Neural crest cell (in vitro differentiated cells): ENCODE measurements around the gene COL19A1. TPM values are rescaled to one million over a fixed set of nuclear protein-coding genes. Genes with fewer than 3 reads are reported as not detected.

Experiments
- DNase-seq: peaks from one replicate; pipeline ENCODE4 v3.0.0; 2021; ENCODE audit warnings: low read depth, mixed read lengths, low spot score
- H3K27ac Mint-ChIP-seq: one replicate; pipeline ENCODE4 v1.8.0; 2021; ENCODE audit warnings: mild to moderate bottlenecking, mixed read lengths; ENCODE audit not compliant: unreplicated experiment
- H3K27me3 Mint-ChIP-seq: 2 replicates; pipeline ENCODE4 v1.8.0; 2021; ENCODE audit warnings: low read depth, mild to moderate bottlenecking, mixed read lengths
- H3K36me3 Mint-ChIP-seq: 2 replicates; pipeline ENCODE4 v1.8.0; 2021; ENCODE audit warnings: low read depth, mild to moderate bottlenecking, mixed read lengths
- H3K4me1 Mint-ChIP-seq: 2 replicates; pipeline ENCODE4 v1.8.0; 2021; ENCODE audit warnings: mixed read lengths
- H3K4me3 Mint-ChIP-seq: one replicate; pipeline ENCODE4 v1.8.0; 2021; ENCODE audit warnings: mild to moderate bottlenecking, mixed read lengths
- H3K9me3 Mint-ChIP-seq: 2 replicates; pipeline ENCODE4 v1.8.0; 2021; ENCODE audit warnings: mixed read lengths
- total RNA-seq: library from RNA; stranded (reverse); gene quantifications from 2 replicates; pipeline ENCODE4 v1.2.1, GENCODE V29; 2021
- TF ChIP-seq, protein P1 (sequence below): fragments of 200-600 bp; sonication (generic); conservative IDR thresholded peaks from 2 replicates; pipeline ENCODE4 v1.5.0; 2021; ENCODE audit warnings: antibody characterized with exemption, mild to moderate bottlenecking

Gene COL19A1
- total RNA-seq, 1 donor from 2014 or later, result 0.09 TPM

DNA sequence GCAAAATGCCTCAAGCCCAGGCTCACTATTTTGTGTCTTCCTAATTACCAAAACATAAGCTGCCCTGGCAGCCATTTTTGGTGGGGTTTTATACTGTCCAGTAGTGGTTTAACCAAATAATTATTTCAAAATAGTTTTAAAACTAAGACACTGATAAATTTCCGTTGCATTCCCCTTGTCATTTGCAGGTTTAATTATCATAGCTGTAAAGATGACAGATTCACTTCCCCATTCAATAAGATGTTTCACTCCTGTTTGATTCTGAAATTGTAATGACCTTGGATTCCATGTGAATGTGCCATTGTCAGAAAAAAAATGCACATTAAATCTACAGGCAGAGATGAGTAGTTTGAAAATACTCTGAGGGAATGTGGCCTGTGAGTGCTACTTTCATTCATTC is 264.5 kb downstream of the COL19A1 start:
- no peaks in the 10 kb centered on the region for H3K36me3 Mint-ChIP-seq
- no peak for DNase-seq

DNA sequence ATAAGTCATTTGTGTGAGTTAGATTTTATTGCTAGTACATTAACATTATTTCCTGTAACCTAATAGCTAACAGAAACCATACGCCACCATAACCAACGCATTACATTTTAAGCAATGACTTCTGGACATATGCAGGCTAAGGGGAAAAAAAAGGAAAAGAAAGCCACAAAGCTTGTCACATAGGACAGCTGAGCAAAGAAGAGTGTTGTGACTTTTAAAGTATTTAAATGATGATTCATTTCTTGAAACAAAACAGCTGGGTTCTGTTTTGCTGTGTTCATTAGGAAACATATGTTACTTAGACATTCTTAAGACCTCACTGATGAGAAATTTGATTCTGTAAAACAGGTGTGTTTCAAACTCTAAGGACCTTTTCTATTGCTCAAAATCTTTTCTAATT is 265.2 kb downstream of the COL19A1 start:
- Mint-ChIP-seq H3K4me3 (no peak overlapping the region), H3K36me3 (no peaks in the 10 kb centered on the region), H3K9me3 (no peaks in the 10 kb centered on the region), H3K4me1 (no peaks in the 10 kb centered on the region), H3K27me3 (no peaks in the 10 kb centered on the region), H3K27ac (no peak overlapping the region)
- TF ChIP-seq, protein P1, sequence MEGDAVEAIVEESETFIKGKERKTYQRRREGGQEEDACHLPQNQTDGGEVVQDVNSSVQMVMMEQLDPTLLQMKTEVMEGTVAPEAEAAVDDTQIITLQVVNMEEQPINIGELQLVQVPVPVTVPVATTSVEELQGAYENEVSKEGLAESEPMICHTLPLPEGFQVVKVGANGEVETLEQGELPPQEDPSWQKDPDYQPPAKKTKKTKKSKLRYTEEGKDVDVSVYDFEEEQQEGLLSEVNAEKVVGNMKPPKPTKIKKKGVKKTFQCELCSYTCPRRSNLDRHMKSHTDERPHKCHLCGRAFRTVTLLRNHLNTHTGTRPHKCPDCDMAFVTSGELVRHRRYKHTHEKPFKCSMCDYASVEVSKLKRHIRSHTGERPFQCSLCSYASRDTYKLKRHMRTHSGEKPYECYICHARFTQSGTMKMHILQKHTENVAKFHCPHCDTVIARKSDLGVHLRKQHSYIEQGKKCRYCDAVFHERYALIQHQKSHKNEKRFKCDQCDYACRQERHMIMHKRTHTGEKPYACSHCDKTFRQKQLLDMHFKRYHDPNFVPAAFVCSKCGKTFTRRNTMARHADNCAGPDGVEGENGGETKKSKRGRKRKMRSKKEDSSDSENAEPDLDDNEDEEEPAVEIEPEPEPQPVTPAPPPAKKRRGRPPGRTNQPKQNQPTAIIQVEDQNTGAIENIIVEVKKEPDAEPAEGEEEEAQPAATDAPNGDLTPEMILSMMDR, result no peak
- DNase-seq, result no peak

More for the DNA sequence above, 264.5 kb downstream of the COL19A1 start:
- Mint-ChIP-seq H3K27me3 (no peaks in the 10 kb centered on the region), H3K4me1 (no peaks in the 10 kb centered on the region), H3K4me3 (no peak overlapping the region), H3K27ac (no peak overlapping the region), H3K9me3 (no peaks in the 10 kb centered on the region)
- TF ChIP-seq, protein P1, result no peak

DNA sequence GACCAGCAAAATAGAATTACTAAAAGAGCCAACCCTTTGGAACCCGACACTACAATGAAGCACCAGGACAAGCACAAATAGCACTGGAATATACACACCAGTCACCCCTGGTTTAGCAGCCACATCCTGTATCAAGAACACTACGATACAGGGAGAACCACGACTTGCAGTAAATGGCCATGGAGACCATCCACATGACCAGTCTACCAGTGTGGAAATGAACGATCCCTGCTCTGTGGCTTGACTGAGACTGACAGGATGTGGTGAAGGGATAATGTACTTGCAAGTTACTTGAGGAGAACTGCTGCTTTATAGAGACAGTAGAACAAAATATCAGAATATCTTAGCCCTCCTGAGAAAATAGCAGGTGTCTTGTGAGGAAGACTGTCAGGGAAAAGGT is 266.9 kb downstream of the COL19A1 start:
- H3K27me3 Mint-ChIP-seq, result no peaks in the 10 kb centered on the region
- DNase-seq, result no peak
- H3K4me3 Mint-ChIP-seq, result no peak overlapping the region
- no peak overlapping the region for H3K27ac Mint-ChIP-seq
- H3K4me1 Mint-ChIP-seq, result peaks cover 12% of the 10 kb centered on the region
- H3K36me3 Mint-ChIP-seq, result no peaks in the 10 kb centered on the region
- TF ChIP-seq, protein P1, result no peak
- no peaks in the 10 kb centered on the region for H3K9me3 Mint-ChIP-seq

DNA sequence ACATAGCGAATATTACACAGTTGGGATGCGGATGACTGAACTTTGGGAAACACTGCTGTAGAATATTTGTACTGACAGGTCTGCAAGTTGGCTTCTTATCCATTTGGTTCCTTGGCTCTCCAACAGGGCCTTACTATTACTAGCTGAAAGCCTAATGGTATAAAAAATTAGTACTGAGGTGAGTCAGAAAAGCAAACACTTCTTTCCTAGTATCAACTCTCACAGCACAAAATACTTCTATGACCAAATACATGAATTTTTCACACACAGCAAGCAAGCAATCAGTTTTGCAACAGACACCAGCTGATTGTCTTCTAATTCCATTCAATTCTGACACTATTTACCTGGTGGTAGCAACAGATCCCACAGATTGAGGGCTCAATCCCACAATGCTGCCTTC is 268.2 kb downstream of the COL19A1 start:
- H3K9me3 Mint-ChIP-seq, result no peaks in the 10 kb centered on the region
- H3K27me3 Mint-ChIP-seq, result no peaks in the 10 kb centered on the region
- TF ChIP-seq, protein P1, result no peak
- DNase-seq, result no peak
- H3K27ac Mint-ChIP-seq, result no peak overlapping the region
- no peaks in the 10 kb centered on the region for H3K36me3 Mint-ChIP-seq
- H3K4me3 Mint-ChIP-seq, result no peak overlapping the region
- H3K4me1 Mint-ChIP-seq, result peaks cover 12% of the 10 kb centered on the region

DNA sequence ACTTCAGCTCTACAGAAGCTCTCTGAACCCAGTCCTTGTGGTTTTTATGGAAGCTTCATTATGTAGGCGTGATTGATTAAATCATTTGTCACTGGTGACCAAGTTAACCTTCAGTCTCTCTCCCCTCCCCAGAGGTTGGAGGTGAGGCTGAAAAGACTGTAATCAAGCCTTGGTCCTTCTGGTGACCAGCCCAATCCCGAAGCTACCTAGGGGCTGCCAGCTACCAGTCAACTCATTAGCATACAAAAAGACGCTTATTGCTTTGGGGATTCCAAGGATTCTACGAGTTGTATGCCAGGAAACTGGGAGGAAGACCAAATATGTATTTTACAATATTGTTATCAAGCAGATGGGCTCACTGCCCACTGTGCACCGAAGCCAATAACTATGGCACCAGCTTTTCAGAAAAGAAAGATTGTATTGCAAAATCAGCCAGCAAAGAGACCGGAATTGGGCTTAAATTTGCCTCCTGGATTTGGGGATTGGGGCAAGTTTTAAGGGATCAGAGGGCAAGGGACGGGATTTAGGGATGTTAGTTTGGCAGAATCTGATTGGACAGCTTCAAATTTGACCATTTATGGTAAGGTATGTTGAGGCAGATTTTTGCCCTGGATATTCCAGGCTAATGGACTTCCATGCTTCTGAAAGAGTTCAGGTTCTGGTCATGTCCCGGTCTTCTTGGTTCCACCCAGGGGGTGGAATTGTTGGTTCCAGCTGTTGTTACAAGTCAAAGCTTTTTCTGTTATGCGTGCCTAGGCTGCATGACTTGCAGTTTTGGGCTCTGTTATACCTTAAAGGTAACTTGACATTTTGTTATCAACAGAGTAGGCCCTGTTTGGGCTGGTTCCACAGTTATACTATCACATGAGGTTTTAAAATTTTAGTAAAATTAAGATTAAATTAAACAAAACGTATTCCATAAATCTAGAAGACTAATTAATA is 269.1 kb downstream of the COL19A1 start:
- DNase-seq, result no peak
- Mint-ChIP-seq H3K4me3 (no peak overlapping the region), H3K27me3 (no peaks in the 10 kb centered on the region), H3K4me1 (peaks cover 12% of the 10 kb centered on the region), H3K9me3 (no peaks in the 10 kb centered on the region), H3K27ac (no peak overlapping the region), H3K36me3 (no peaks in the 10 kb centered on the region)
- TF ChIP-seq, protein P1, result no peak
